ENCODE data around the gene SLAMF7. TPM values are rescaled to one million over a fixed set of nuclear protein-coding genes. Genes with fewer than 3 reads are reported as not detected.

The SLAMF7 gene
- total RNA-seq, 1 donor from 2014 or later, result 0.48 TPM

DNA sequence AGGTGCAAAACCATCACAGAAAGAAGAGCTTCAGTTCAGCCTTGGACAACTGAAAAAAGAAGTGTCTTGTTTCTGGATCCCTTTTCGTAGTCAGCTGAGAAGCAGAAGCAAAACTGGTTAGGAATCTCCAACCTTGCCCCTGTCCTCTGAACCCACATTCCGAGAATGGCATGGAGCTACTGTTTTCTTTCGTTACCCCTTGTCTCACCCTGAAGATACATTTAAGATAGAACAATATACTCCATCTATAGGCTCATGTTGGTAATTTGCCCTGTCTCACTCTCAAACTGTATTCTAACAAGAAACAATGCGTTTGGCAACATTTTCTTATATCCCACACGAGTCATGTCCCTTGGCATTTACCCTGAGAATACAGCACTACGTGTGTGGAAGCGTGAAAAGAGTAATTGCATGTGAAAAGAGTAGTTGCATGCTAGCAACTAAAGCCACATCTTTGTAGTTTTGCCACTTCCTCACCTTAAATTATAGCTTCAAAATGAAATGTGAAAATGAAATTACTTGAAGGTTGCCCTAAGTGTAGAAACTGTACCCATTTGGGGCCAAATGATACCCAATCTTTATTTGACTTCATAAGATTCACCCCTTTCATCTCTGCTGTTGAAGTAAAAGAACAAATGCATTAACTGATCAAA is 5.3 kb downstream of the SLAMF7 start:
- H3K27ac Mint-ChIP-seq, result no peak overlapping the region
- no peak for TF ChIP-seq CTCF (conservative IDR thresholded peaks at IDR 0.05)
- no peak overlapping the region for H3K4me3 Mint-ChIP-seq
- H3K9me3 Mint-ChIP-seq, result no peaks in the 10 kb centered on the region
- H3K36me3 Mint-ChIP-seq, result no peaks in the 10 kb centered on the region
- peaks cover 9% of the 10 kb centered on the region for H3K27me3 Mint-ChIP-seq
- no peaks in the 10 kb centered on the region for H3K4me1 Mint-ChIP-seq (ENCODE audit: unreplicated experiment)
- DNase-seq (ENCODE audit: extremely low spot score, unreplicated experiment), result no peak

DNA sequence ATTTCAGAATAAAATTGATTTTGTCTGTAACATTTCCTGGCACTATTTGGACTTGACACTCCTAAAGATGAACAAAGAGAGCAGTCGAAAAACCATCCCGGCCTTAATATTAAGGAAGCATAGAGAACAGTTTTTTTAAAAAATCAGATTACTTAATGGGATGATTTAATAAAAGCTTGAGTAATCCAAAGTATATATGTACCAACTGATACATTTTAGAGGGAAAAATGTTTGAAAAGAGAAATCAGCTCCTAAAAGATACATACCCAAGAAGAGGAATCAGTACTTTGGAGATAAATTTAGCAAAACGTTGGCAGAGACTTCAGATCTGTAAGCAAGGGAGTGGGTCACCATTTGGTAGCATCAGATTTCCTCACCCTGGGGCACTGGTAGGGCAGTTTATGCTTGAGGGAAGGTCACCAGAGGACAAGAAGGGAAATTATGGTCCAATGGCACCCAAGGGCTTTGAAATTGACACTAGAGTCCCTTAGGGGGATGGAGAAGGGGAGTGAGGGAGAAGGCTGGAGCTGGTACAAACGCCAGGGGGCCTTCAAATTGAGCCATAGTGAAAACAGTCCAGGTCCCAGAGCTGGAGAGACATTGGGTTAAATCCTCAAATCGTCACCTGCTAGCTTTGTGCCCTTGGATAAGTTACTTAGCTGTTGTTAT is 5.9 kb downstream of the SLAMF7 start:
- TF ChIP-seq CTCF (conservative IDR thresholded peaks at IDR 0.05), result no peak
- Mint-ChIP-seq H3K9me3 (no peaks in the 10 kb centered on the region), H3K4me1 (ENCODE audit: unreplicated experiment) (no peaks in the 10 kb centered on the region), H3K27me3 (peaks cover 9% of the 10 kb centered on the region), H3K36me3 (no peaks in the 10 kb centered on the region), H3K27ac (no peak overlapping the region), H3K4me3 (no peak overlapping the region)
- DNase-seq (ENCODE audit: extremely low spot score, unreplicated experiment), result no peak

GRCh38 chr1:160745551-160745950 is 6.5 kb downstream of the SLAMF7 start:
- no peaks in the 10 kb centered on the region for H3K9me3 Mint-ChIP-seq
- no peak for TF ChIP-seq CTCF (conservative IDR thresholded peaks at IDR 0.05)

GRCh38 chr1:160746836-160747500 is 7.9 kb downstream of the SLAMF7 start:
- Mint-ChIP-seq H3K27ac (no peak overlapping the region), H3K4me1 (ENCODE audit: unreplicated experiment) (no peaks in the 10 kb centered on the region), H3K36me3 (no peaks in the 10 kb centered on the region), H3K4me3 (no peak overlapping the region), H3K27me3 (peaks cover 21% of the 10 kb centered on the region), H3K9me3 (no peaks in the 10 kb centered on the region)
- no peak for DNase-seq (ENCODE audit: extremely low spot score, unreplicated experiment)
- TF ChIP-seq CTCF (conservative IDR thresholded peaks at IDR 0.05), result no peak

More at GRCh38 chr1:160745551-160745950, 6.5 kb downstream of the SLAMF7 start:
- H3K27ac Mint-ChIP-seq, result no peak overlapping the region
- DNase-seq (ENCODE audit: extremely low spot score, unreplicated experiment), result no peak
- no peaks in the 10 kb centered on the region for H3K4me1 Mint-ChIP-seq (ENCODE audit: unreplicated experiment)
- H3K36me3 Mint-ChIP-seq, result no peaks in the 10 kb centered on the region
- peaks cover 12% of the 10 kb centered on the region for H3K27me3 Mint-ChIP-seq
- no peak overlapping the region for H3K4me3 Mint-ChIP-seq

DNA sequence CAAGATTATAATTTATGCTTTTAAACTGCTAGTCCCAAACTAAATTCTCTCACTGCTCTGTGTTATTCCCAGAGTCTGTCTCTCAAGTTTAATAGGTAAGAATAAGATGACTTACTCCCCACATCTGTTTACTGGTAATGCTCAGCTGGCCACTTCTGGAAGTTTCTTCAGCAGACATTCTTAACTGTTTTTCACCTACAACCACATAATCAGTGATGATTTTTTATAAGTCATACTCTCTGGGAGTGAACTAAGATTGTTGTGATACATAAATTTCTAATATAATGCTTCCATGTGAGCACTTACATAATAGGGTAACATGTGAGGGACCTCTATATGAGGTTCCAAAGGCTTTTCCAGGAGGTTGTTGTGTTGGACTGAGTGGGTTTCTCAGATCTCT is 8.7 kb downstream of the SLAMF7 start:
- Mint-ChIP-seq H3K27ac (no peak overlapping the region), H3K36me3 (no peaks in the 10 kb centered on the region), H3K27me3 (peaks cover 24% of the 10 kb centered on the region), H3K4me1 (ENCODE audit: unreplicated experiment) (no peaks in the 10 kb centered on the region), H3K9me3 (no peaks in the 10 kb centered on the region), H3K4me3 (no peak overlapping the region)
- TF ChIP-seq CTCF (conservative IDR thresholded peaks at IDR 0.05), result no peak
- no peak for DNase-seq (ENCODE audit: extremely low spot score, unreplicated experiment)
